T-helper 2 cell (primary cell): ENCODE data around the gene LBH.

ENCODE experiments used
- DNase-seq, 5 experiments: peaks; one replicate each; pipeline versions ENCODE4 v3.0.0 to v3.0.0-alpha.2; 2012 to 2022

Gene LBH

DNA sequence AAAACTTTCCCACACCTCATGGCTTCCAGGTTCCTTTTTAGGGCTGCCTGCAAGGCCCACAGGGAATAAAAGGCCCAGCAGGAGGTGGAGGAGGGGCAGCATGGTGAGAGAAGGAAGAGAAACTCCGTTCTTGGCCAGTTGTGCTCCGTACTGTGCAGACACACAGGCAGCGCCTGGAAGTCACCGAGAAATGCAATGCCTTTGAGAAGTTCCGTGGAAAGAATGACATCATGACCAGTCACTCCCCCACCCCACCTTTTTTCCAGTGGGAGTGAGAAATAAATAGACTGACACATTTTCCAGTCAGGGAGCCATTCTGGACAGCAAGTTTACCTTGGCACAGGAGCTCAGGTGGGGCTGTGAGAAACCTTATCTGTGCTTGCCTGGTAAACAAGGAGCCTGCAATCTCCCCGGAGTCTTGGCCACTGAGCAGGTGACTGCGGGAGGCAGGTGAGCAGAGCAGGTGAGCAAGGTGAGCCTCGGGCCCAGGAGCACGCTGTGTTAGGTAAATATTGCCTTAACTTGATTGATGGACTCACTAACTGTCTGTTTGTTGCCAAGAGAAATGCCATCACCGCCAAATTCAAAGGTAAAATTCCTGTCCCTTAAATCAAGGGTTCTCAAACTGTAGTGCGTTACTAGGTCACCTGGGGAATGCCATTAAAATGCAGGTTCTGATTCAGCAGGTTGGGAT, 13.5 kb upstream of the LBH start:
- no peak for DNase-seq

DNA sequence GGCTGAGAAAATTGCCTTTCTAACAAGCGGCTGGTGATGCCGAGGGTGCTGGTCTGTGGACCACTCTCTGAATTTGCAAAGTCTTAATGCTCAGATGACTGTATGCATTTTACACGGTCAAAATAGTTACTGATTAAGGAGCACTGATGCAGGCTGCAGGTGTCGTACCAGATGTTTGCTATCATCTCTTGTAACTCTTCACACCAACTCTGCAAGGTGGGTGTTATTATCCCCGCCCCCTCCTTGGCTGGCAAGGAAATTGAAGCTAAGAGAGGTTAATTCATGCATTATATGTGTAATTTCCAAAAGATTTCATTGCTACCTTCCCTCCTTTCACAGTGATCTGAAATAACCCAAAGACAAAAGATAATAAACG, 13.0 kb upstream of the LBH start:
- no peak for DNase-seq

DNA sequence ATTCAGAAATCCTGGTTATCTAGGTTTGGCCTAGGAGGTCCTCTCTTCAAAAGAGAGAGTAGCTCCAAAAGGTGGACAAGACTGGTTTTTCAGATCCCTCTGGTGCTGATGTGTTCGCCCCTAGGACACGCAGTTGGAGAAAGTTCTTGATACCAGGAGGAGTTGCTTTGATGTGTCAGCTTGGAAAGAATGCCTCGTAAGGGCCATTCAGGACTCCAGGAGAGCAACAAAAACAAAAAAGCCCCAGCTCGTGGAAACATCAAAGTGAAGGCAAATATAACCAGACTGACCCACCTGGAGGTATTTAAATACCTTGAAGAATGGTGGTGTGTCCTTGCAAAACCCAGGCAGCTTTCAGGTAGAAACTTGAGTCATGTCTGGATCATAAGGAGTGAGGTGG, 12.5 kb upstream of the LBH start:
- no peak for DNase-seq

DNA sequence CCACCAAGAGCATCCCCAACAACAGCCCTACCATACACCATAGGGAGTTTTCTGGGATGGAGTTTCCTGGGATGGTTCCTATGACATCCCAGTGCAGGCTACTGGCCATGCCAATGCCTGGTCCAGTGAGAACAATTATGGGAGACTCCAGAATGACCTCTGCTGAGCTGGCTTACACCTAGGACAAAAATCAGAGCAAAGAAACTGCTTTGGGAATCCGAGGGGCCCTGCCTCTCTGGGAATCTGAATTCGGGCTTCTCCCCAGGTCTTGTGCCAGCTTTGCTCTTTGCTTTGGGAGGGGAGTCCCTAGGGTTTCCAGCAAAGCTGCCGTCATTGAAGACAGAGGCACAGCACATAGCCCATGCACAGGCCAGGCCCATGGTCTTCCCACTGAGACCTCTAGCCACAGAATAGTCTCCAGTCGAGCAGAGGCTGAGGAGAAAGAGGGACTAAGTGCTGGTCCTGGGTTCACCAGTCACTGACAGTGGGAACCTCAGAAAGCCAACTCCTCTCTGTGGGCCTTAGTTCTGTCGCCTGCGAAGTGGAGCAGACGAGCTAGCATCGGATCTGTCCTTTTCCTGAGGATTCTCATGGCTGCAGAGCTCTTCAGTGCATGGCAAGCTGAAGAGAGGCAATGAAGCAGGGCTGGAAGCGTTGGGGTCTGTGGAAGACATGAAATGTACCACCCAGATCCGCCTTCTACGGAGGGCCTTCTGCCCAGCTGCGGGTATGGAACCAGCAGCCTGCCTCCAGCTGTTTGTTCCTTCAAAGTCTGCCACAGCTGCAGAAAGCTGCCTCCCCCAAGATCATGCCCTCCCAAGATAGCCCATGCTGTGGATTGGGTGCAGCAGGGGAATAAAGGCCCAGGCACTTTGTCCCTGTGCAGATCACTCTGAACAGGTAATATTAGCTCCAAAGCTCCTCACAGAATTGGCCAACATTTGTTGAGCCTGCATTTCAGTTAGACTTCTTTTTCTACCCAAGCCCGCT, 11.2 kb upstream of the LBH start:
- no peak for DNase-seq

DNA sequence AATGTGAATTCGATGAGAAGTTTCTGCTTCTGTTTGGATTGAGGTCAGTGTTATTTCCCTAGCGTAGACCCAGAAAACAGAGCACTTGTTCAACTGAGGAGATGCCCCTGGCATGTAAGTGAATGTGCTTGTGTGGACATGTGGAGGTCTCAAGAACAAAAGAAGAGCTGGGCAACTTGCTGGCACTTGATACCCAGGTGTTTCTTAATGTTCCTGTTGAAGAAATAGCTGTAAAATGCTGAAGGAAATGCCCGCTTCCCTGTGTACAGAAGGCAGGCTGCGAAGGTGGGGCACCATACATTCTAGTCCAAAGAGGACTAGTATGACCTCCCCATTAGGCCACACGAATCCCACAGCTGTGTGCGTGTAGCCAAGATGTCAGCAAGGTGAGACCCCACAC, 9.8 kb upstream of the LBH start:
- DNase-seq: no peak

DNA sequence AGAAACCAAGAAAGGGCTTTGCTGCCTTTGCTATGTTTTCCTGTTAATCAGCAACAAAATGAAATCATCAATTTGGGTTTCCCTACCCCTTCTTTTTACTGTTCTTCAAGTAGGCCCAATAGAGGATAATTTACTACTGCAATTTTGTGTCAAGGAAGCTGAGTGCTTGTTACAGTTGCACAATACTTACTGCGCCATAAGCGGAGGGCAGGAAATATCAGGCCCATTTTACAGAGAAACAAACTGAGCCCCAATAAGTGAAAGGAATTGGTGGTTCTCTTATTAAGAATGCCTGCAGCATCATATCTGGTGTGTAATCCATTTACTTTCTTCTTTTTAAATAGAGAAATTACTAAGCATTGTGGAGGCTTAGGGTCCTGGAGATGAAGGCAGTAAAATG, 9.3 kb upstream of the LBH start:
- DNase-seq: no peak

DNA sequence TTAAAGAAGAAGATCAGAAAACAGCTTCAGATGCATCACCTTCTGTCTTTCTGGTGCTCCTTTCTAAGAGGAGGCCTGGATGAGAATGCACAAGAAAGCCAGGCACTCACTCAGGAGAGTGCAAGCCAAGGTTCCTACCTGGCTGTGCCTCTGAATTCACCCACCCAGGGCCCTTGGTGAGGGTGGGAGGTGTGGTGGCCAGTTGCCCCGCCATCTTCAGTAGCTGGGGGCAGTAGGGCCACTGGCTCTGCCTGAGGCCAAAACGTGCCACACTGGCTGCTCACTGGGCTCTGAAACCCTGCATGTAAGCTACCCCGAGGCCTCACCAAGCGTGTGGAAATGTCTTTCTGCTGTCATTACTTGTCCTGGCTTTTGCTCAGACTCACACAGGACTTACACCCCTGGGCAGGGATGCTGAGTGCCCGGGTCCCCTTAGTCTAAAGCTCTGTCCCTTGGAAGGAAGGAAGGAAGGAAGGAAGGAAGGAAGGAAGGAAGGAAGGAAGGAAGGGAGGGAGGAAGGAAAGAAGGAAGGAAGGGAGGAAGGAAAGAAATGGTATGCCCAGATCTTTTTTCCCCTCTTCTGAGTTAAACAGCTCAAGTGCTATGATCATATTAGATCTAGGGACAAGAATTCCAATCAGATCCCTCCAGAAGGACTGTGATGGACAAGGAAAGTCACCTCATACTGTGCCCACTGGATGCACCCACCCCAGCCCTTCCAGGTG, 8.5 kb upstream of the LBH start:
- no peak for DNase-seq

DNA sequence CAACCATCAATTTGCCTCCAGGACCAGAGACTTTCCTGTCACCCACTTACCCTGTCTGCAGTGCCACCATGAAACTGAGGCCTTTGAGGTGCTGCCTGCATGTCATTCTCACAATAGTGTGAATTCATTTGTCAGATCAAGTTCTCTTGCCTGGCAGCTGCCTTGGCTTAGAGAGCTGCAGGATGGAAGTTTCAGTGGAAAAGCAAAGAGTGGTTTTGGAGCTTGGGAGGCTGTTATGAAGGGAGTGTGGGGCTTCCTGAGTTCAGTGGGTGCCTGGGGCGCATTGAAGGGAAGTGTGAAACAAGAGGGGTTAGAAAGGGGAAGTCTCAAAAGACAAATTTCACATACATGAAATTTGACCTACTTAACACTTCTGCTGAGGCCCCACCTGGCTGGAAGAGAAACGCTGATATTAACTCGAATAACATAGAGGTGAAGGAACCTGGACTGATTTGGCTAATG, 7.9 kb upstream of the LBH start:
- peak in 1 of 5 experiments; percentile 65 for DNase-seq

DNA sequence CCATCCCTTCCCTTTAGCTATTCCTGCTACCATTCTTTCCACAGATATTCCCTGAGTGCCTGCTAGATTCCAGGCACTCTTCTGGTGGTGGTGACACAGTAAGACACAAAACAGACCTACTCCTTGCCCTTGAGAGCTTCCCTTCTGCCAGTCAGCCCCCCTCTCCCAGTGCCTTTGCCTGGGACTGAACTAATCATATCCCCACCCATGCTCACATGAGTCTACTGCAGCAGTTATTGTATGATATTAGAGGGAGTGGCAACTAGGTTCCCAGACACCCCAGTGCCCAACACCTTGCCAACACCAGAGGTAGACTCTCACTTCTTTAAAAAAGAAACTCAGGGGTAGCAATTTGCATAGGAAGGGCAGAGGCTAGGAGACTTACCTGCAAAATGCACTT, 7.2 kb upstream of the LBH start:
- no peak for DNase-seq

DNA sequence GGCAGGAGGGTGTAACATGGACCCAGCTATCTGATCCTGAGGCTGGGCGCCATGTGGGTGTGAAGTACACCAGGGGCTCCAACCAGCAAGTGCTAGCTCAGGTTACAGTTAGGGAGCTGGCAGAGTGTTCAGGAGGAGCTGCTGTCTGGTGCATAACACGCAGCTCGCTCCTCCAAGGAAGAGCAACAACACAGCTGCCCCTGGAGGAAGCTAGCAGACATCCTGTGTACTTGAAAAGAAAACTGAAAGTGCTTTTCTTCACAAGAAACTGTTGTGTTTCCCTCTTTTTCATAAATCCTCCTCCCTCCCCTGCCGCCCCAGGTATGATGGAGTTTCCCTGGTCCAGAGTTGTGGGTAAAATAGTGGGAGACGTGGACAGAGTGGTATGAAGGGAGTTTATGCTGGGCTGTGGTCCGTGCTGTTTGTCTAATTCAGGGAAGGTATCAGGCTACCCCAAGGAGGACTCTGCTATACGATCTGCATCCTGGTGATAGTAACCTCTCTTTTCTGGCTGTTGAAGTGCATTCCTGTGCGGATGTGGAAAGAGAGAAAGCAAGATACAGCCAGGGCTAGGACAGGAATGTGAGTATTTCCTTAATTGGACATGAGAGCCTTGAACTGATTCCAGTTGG, 6.1 kb upstream of the LBH start:
- peak in 3 of 5 experiments; percentile 29 to 86 (median 62) for DNase-seq

DNA sequence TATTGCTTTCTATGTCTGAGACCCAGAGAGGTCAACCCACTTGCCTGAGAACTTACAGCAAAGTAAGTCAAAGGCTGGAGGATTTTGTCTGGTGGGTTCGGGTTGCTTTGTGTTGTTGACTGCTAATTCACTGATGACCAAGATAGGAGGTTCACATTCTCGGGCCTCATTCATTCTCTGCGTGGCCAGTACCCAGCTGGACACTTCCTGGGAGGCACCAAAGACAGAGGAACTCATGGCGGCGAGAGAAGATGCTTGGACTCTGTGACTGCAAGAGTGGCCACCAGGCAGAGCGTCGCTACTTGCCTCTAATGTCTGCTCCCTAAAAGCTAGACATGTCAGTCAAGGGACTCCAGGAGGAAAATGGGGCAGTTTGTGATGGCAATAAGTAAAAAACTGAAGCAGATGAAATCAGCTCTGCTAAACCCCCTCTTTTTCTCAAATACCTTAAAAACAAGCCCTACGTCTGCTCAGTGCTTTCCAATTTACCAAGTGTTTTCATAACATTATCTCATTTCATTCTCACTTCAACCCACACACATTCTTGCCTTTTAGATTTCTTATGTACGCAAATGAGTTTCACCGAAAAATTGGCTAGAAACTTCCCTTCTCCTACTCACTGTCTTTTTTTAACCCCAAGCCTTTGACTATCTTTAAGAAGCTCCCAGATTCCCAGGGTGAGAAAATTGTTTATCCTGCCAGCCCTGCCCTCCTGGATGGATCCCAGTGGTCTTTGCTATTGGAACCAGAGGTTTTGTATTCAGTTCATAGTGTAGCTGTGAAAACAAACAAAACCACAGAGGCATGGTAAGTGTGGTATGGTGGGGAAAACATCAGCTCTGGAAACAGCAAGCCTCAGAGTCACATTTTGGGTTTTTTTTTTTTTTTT, 4.9 kb upstream of the LBH start:
- peak in 2 of 5 experiments; percentile 48 to 72 for DNase-seq

DNA sequence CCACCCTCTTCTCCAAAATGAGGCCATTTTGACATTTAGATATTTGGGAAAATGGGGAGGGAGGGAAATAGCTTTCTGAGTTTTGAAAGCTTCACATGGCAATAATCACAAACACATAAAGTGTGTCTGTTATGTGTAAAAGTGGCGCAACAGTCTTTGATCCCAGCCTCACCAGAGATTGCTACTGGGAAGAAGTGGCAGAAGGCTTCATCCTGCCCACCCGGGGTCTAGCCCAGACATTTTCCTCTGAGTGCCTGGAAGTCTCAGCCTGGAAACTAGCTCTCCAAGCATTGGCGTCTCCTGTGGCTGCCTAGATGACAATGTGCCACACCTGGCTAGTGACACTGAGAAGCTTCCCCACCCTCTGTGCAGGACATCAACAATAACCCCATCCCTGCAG, 1.7 kb upstream of the LBH start:
- DNase-seq: no peak

DNA sequence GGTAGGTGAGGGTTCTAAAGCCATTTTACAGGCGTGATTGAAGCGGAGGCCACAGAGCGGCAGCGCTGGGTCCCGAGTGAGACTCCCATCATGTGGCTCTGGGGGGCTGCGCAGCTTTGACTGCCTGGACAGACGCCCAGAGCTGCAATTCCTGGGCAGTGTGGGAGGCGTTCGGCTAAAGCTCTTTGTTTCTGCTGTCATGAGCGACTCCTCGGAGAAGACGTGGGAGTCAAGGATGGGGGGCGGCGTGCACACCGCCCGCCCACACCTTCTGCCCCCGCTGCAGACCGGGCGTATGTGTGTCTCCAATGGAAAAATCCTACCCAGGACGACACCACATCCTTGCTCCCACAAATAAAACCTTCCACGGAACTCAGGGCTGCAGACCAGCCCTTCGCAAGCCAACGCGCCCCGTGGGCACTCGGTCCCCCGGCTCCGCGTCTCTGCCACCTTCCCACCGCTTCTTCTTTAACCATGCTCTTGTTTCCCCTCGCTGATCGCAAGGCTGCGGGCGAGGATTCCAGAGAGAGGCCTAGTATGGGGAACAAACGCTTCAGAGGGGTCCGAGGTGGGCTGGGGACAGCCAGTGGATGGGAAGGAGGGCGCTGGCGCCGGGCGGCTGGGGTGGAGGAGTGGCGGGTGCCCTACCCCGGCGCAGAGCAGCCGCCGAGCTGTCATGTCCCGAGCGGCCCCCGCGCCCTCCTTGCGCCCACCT, 680 bp upstream of the LBH start:
- no peak for DNase-seq

DNA sequence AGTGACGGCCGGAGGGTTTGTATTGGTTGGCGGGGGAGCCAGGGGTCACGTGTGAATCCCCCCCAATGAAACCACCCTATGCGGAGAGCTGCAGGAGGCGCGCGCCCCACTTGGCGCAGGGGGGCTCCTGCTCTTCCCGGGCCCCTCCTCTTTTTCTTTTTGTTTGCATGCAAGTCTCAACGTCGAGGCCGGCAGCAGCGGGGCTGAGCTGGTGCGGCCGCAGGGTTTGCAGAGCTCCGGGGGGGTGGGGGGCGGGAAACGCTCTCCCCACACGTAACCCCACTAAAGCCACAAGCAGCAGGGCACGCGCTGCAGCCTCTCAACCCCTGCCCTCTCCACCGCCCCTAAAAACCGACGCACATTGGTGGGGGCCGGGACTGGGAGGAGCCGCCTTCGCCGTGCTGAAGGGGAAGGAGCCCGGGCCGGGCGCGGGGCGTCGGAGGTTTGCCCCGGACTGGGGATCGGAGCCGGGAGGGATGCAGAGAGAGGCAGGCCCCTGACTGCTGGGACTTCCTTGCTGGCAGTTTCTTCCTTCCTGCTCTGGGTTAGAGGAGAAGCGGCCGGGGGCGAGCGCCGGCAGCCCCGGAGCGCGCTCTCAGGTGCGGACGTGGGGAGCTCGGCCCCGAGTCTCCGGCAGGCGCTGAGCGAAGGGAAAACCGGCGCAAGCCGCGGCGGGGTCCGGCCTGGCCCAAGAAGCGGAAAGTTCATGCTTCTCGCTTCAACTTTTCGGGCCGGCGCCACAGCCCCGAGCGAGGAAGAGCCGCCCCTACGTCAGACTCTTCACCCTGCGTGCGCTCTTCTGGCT, 864 bp downstream of the LBH start:
- peak; percentile 60 to 89 (median 81) for DNase-seq

DNA sequence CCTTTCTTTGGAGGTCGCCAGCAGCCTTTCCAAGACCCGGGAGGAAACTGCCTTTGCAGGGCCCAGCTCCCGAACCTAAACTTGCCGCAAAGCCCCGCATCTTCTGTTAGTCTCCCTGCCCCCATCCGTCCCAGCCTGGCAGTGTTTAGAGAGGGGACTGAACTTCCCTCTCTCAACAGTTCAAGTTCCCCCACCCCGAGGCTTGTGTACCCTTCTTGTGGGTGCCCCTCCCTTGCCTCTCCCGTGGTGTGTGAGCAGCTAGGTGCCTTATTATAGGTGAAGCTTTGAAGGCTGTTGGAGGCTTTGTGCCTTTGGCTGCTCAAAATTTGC, 1.4 kb downstream of the LBH start:
- peak in 3 of 5 experiments; percentile 28 to 45 (median 44) for DNase-seq

DNA sequence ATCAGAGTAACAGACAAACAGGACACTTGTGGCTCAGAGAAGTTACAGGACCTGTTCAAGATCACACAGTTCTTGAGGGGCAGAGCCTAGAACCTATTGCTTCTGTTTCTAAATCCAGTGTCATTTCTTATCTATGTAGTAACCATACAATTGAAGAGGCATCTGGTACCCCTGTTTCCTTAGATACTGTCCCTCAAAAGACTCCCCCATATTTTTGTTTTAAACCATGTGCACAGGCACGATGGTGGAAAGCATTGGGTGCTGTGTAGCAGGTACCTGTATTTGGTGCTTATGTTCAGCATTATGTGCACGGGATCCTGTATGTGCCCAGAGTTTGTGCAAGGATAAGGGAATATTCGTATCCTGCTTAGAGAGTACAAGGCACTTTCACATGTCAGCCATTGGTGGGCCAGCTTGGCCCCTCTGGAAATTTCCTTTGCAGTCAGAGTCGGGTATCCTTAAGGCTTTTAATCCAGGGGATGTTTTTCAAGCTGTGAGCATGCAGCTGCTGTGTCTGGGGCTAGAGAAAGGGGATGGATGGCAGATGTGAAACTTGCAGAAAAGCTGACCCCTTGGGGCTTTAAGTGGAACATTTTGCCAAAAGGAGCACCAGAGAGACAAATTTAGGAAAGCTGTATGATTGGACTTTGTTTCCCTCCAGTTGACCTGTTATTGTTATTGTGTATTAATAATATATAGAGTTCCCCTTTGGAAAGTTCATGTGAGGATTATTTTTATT, 2.1 kb downstream of the LBH start:
- DNase-seq: no peak

DNA sequence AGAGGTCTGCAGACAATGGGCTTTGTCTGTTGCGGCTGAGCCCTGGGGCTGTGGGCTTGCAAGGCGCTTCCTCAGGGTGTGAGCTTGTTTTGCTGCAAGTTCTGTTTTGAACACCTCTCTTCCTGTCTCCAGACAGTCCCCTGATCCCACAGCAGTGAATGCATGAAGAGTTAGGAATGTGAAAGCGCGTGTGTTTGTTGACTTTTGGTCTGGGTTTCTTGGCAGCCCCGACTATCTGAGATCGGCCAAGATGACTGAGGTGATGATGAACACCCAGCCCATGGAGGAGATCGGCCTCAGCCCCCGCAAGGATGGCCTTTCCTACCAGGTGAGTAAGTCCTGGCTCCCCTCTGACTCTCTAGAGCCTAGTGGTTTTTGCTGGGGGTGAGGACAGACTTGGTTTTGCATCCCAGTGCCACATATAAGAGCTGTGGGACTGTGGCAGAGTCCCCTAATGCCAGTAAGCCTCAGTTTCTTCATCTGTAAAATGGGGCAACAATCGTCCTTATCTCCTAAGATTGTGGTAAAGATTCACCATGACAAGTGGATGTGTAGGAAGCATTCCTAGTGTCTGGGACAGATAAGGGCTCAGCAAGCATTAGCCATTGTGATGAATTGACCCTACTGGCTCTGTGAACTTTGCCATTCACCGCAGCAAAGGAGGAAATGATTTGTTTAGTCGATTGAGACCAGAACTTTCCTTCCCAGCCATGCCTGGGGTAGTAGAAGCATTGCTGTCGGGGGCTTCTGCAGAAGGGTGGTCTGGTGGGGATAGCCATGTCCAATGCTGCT, 3.0 kb downstream of the LBH start:
- peak in 3 of 5 experiments; percentile 35 to 65 (median 36) for DNase-seq

DNA sequence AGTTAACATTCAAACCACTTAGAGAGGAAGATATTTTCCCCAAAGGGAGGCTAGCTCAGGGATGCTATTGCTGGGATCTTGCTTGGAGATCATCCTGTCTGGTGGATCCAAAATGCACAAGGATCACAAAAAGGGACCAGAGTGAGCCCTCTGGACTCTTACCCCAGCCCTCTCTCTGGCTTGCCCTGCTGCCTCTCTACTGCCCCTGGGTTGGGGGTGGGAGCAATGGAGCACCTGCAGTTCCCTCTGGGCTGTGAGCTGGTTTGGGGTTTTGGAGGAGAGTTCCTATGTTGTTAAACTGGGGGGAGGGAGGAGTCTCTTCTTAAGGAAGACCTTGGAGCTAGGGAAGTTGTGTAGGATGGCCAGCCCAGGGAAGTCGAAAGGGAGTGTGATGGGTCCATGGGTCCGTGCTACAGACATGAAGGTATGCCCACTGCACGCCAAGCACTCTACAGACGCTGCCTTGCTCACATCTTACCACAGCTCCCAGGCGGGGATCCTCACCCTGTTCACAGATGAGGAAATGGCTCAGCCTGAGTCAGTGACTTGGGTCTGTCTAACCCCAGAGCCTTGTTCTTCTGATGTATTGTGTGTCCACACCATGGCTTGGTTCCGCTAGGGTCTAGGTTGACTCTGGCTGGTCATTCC, 3.8 kb downstream of the LBH start:
- DNase-seq: peak in 3 of 5 experiments; percentile 43 to 48 (median 45)
